ENCODE results near the gene NAB1.
A peak's percentile ranks its signal among the peaks of the same experiment; 100 is the strongest.
"Not testable (repeated sequence)": the region's sequence is repeated elsewhere in the genome, so short reads cannot be mapped to it uniquely, and the experiment has no call there.

NAB1 gene

GRCh38 chr2:190670182-190670946 lies 21.5 kb downstream of the NAB1 start:
- no peak for DNase-seq (ENCODE audit: low read depth, low spot score)

GRCh38 chr2:190674966-190675650 lies 26.2 kb downstream of the NAB1 start:
- no peak for DNase-seq (ENCODE audit: low read depth, low spot score)

GRCh38 chr2:190677255-190677654 lies 28.4 kb downstream of the NAB1 start:
- DNase-seq (ENCODE audit: low read depth, low spot score), result no peak

GRCh38 chr2:190678444-190679162 lies 29.7 kb downstream of the NAB1 start:
- DNase-seq (ENCODE audit: low read depth, low spot score), result no peak

- no peak for DNase-seq (ENCODE audit: low read depth, low spot score)
These were observed 30.5 kb downstream of the NAB1 start for GRCh38 chr2:190679391-190679790.

GRCh38 chr2:190679813-190680591 lies 31.1 kb downstream of the NAB1 start:
- DNase-seq (ENCODE audit: low read depth, low spot score), result no peak

GRCh38 chr2:190682168-190682567 lies 33.3 kb downstream of the NAB1 start:
- no peak for DNase-seq (ENCODE audit: low read depth, low spot score)

- peak; percentile 68 for DNase-seq (ENCODE audit: low read depth, low spot score)
These were observed 34.9 kb downstream of the NAB1 start for GRCh38 chr2:190683802-190684201.

- DNase-seq (ENCODE audit: low read depth, low spot score), result no peak
These were observed 36.0 kb downstream of the NAB1 start for GRCh38 chr2:190684931-190685330.

- no peak for DNase-seq (ENCODE audit: low read depth, low spot score)
These were observed 36.5 kb downstream of the NAB1 start for GRCh38 chr2:190685333-190685732.

GRCh38 chr2:190693533-190694232 lies 44.8 kb downstream of the NAB1 start:
- DNase-seq (ENCODE audit: low read depth, low spot score), result no peak

GRCh38 chr2:190694479-190694878 lies 45.6 kb downstream of the NAB1 start:
- DNase-seq (ENCODE audit: low read depth, low spot score), result no peak

GRCh38 chr2:190695739-190696138 lies 46.9 kb downstream of the NAB1 start:
- DNase-seq (ENCODE audit: low read depth, low spot score), result no peak

GRCh38 chr2:190696792-190697398 lies 48.0 kb downstream of the NAB1 start:
- DNase-seq (ENCODE audit: low read depth, low spot score), result no peak

- DNase-seq (ENCODE audit: low read depth, low spot score), result no peak
These were observed 48.5 kb downstream of the NAB1 start for GRCh38 chr2:190697421-190697820.

GRCh38 chr2:190698895-190699294 lies 50.0 kb downstream of the NAB1 start:
- DNase-seq (ENCODE audit: low read depth, low spot score), result no peak

- DNase-seq (ENCODE audit: low read depth, low spot score), result no peak
These were observed 52.7 kb downstream of the NAB1 start for GRCh38 chr2:190701586-190701985.

- DNase-seq (ENCODE audit: low read depth, low spot score), result no peak
These were observed 56.4 kb downstream of the NAB1 start for GRCh38 chr2:190705280-190705679.

- no peak for DNase-seq (ENCODE audit: low read depth, low spot score)
These were observed 58.8 kb downstream of the NAB1 start for GRCh38 chr2:190707726-190708125.

GRCh38 chr2:190708650-190709049 lies 59.8 kb downstream of the NAB1 start:
- DNase-seq (ENCODE audit: low read depth, low spot score), result not testable (repeated sequence)

GRCh38 chr2:190711069-190711468 lies 62.2 kb downstream of the NAB1 start:
- no peak for DNase-seq (ENCODE audit: low read depth, low spot score)

Data from smooth muscle cell of the brain vasculature (primary cell).